ENCODE measurements around the gene SOD1. TPM values are rescaled to one million over a fixed set of nuclear protein-coding genes. Genes with fewer than 3 reads are reported as not detected.
"Not testable (repeated sequence)": the region's sequence is repeated elsewhere in the genome, so short reads cannot be mapped to it uniquely, and the experiment has no call there.

Gene SOD1
- total RNA-seq, 1 experiment from 2014 or later = 227 TPM

- CTCF ChIA-PET = no interaction called here
- no peaks in the 10 kb centered on the region for H3K36me3 ChIP-seq (ENCODE audit: control insufficient read depth, insufficient read depth, low read length)
- H3K4me1 ChIP-seq = no peaks in the 10 kb centered on the region
- Mint-ChIP-seq H3K4me1 (ENCODE audit: low read depth, unreplicated experiment) (no peaks in the 10 kb centered on the region), H3K27ac (ENCODE audit: unreplicated experiment) (no peak overlapping the region), H3K27me3 (ENCODE audit: insufficient read depth, unreplicated experiment) (peaks cover 4% of the 10 kb centered on the region), H3K36me3 (ENCODE audit: insufficient read depth, unreplicated experiment) (no peaks in the 10 kb centered on the region), H3K4me3 (ENCODE audit: unreplicated experiment) (no peak overlapping the region), H3K9me3 (ENCODE audit: unreplicated experiment) (no peaks in the 10 kb centered on the region)
- no peaks in the 10 kb centered on the region for H3K9me3 ChIP-seq
- H3K27me3 ChIP-seq (replicated peaks; ENCODE audit: control insufficient read depth, insufficient read depth, low read length) = no peaks in the 10 kb centered on the region
- H3K4me3 ChIP-seq (ENCODE audit: low read depth, low read length) = no peak overlapping the region
- POLR2A ChIA-PET = no interaction called here
- intact Hi-C loops (cut with micrococcal nuclease; ENCODE audit: unreplicated experiment) = no loop called here
- no peak for DNase-seq
- no peak for TF ChIP-seq CTCF (IDR thresholded peaks at IDR 0.05; ENCODE audit: insufficient read depth in 1 of 2, low read depth in 1 of 2, low read length in 1 of 2, severe bottlenecking in 1 of 2, unreplicated experiment in 1 of 2)
- BruUV-seq (replicated peaks) = no TSS peak
Measured at GRCh38 chr21:31624961-31625491, 34.5 kb upstream of the SOD1 start.

- H3K4me3 ChIP-seq (ENCODE audit: low read depth, low read length) = no peak overlapping the region
- no peak for DNase-seq
- no peak overlapping the region for H3K27ac Mint-ChIP-seq (ENCODE audit: unreplicated experiment)
- H3K27me3 Mint-ChIP-seq (ENCODE audit: insufficient read depth, unreplicated experiment) = peaks cover 4% of the 10 kb centered on the region
- intact Hi-C loops (cut with micrococcal nuclease; ENCODE audit: unreplicated experiment) = no loop called here
- CTCF ChIA-PET = no interaction called here
- no peak for TF ChIP-seq CTCF (IDR thresholded peaks at IDR 0.05; ENCODE audit: insufficient read depth in 1 of 2, low read depth in 1 of 2, low read length in 1 of 2, severe bottlenecking in 1 of 2, unreplicated experiment in 1 of 2)
- no peaks in the 10 kb centered on the region for H3K9me3 Mint-ChIP-seq (ENCODE audit: unreplicated experiment)
- H3K4me1 ChIP-seq = no peaks in the 10 kb centered on the region
- H3K27me3 ChIP-seq (replicated peaks; ENCODE audit: control insufficient read depth, insufficient read depth, low read length) = no peaks in the 10 kb centered on the region
- H3K36me3 Mint-ChIP-seq (ENCODE audit: insufficient read depth, unreplicated experiment) = no peaks in the 10 kb centered on the region
- BruUV-seq (replicated peaks) = no TSS peak
- no peaks in the 10 kb centered on the region for H3K9me3 ChIP-seq
- H3K36me3 ChIP-seq (ENCODE audit: control insufficient read depth, insufficient read depth, low read length) = no peaks in the 10 kb centered on the region
- H3K4me3 Mint-ChIP-seq (ENCODE audit: unreplicated experiment) = no peak overlapping the region
- H3K4me1 Mint-ChIP-seq (ENCODE audit: low read depth, unreplicated experiment) = no peaks in the 10 kb centered on the region
- POLR2A ChIA-PET = no interaction called here
Measured at GRCh38 chr21:31629972-31630711, 29.4 kb upstream of the SOD1 start.

GRCh38 chr21:31631881-31632280 lies 27.6 kb upstream of the SOD1 start:
- H3K36me3 Mint-ChIP-seq (ENCODE audit: insufficient read depth, unreplicated experiment); H3K4me3 Mint-ChIP-seq (ENCODE audit: unreplicated experiment); H3K9me3 Mint-ChIP-seq (ENCODE audit: unreplicated experiment); H3K4me3 ChIP-seq (ENCODE audit: low read depth, low read length); H3K4me1 Mint-ChIP-seq (ENCODE audit: low read depth, unreplicated experiment); POLR2A ChIA-PET; CTCF ChIA-PET; DNase-seq; BruUV-seq (replicated peaks); H3K27me3 ChIP-seq (replicated peaks; ENCODE audit: control insufficient read depth, insufficient read depth, low read length); H3K9me3 ChIP-seq; H3K4me1 ChIP-seq; intact Hi-C loops (cut with micrococcal nuclease; ENCODE audit: unreplicated experiment); H3K27ac Mint-ChIP-seq (ENCODE audit: unreplicated experiment); H3K36me3 ChIP-seq (ENCODE audit: control insufficient read depth, insufficient read depth, low read length); H3K27me3 Mint-ChIP-seq (ENCODE audit: insufficient read depth, unreplicated experiment): not testable (repeated sequence)

Data from Caco-2 (cell line).